HepG2 (cell line): ENCODE measurements around the gene KLF11. TPM values are rescaled to one million over a fixed set of nuclear protein-coding genes. Genes with fewer than 3 reads are reported as not detected.

Source experiments
- ATAC-seq: fragments of 200-7000 bp; cut with Tn5 transposase; 3 replicates; pipeline ENCODE4 v1.9.1; 2020; ENCODE audit warnings: mild to moderate bottlenecking, moderate library complexity
- BruUV-seq: library from RNA; stranded (reverse); fragments of 400-500 nt; replicated peaks from 2 replicates; lab custom pipeline; 2021; lab: Mats Ljungman, UMichigan
- CTCF ChIA-PET: fragments of 300-600 bp; formaldehyde crosslinking; extraction: SDS; loops from one replicate; lab custom pipeline; 2021; ENCODE audit warnings: low total read pairs, inconsistent platforms, low intra/inter-chr PET ratio; lab: Yijun Ruan, JAX
- POLR2A ChIA-PET: fragments of 350-600 bp; sonication (Branson Sonifier 250); formaldehyde crosslinking; loops from one replicate; lab custom pipeline; 2020; ENCODE audit warnings: antibody characterized with exemption, inconsistent platforms; lab: Yijun Ruan, JAX
- DNase-seq: peaks from one replicate; pipeline ENCODE4 v3.0.0-alpha.2; 2015; ENCODE audit warnings: low spot score
- FAIRE-seq: peaks from 3 replicates; lab custom pipeline; 2011; peaks lifted over from hg19 to GRCh38; lab: Jason Lieb, UNC
- H2AFZ ChIP-seq: one replicate; pipeline ENCODE4 v1.6.1; 2011; ENCODE audit warnings: low read length, inconsistent platforms
- H3K27ac ChIP-seq: fragments of 300-600 bp; 3 replicates; pipeline ENCODE4 v1.8.0; 2011; ENCODE audit warnings: mixed run types, mild to moderate bottlenecking, mixed read lengths, low read length, inconsistent platforms; ENCODE audit not compliant: insufficient read depth; ENCODE audit errors: extremely low read length
- H3K27me3 ChIP-seq, 2 experiments: fragments of 200-600 bp in 1 of 2; 2 replicates in 1 of 2; 3 replicates in 1 of 2; pipeline versions ENCODE4 v1.6.0 to v1.8.0; 2011; ENCODE audit warnings: low read length in 2 of 2, mild to moderate bottlenecking in 2 of 2, moderate library complexity in 2 of 2, inconsistent platforms in 1 of 2; ENCODE audit not compliant: insufficient read depth in 2 of 2, control insufficient read depth in 1 of 2
- H3K36me3 ChIP-seq, 2 experiments: fragments of 200-600 bp in 1 of 2; replicated peaks in 1 of 2; 2 replicates in 1 of 2; 3 replicates in 1 of 2; pipeline versions ENCODE4 v1.5.1 to v1.8.0; 2011; ENCODE audit warnings: low read length in 2 of 2, inconsistent platforms in 1 of 2; ENCODE audit not compliant: insufficient read depth in 2 of 2, control insufficient read depth in 1 of 2
- H3K4me1 ChIP-seq: 2 replicates; pipeline ENCODE4 v1.5.1; 2012; ENCODE audit warnings: low read length, inconsistent platforms; ENCODE audit not compliant: insufficient read depth
- H3K4me2 ChIP-seq: 2 replicates; pipeline ENCODE4 v1.6.0; 2011; ENCODE audit warnings: low read depth, low read length, inconsistent platforms
- H3K4me3 ChIP-seq, 3 experiments: fragments of 200-600 bp in 1 of 3; sonication (generic), shearing (Covaris generic) in 1 of 3; replicated peaks in 1 of 3; 2 replicates each; pipeline ENCODE4 v1.5.1; 2011 to 2016; ENCODE audit warnings: low read length in 3 of 3, inconsistent platforms in 2 of 3, low read depth in 2 of 3, mild to moderate bottlenecking in 2 of 3, control low read depth in 1 of 3, mixed read lengths in 1 of 3; ENCODE audit not compliant: insufficient read depth in 1 of 3
- H3K79me2 ChIP-seq: one replicate; pipeline ENCODE4 v1.6.1; 2011; ENCODE audit warnings: low read length, inconsistent platforms; ENCODE audit not compliant: insufficient read depth
- H3K9ac ChIP-seq: 2 replicates; pipeline ENCODE4 v1.6.0; 2011; ENCODE audit warnings: mild to moderate bottlenecking, low read depth, low read length, inconsistent platforms; ENCODE audit not compliant: insufficient read depth
- H3K9me3 ChIP-seq: 2 replicates; pipeline ENCODE4 v1.5.1; 2012; ENCODE audit warnings: mild to moderate bottlenecking, low read length
- H4K20me1 ChIP-seq: 2 replicates; pipeline ENCODE4 v1.6.0; 2011; ENCODE audit warnings: inconsistent platforms, mild to moderate bottlenecking, low read length, moderate library complexity; ENCODE audit not compliant: insufficient read depth
- DMAP1 ChIP-seq: IDR thresholded peaks from 2 replicates; pipeline ENCODE4 v1.6.1; 2016
- MAFK ChIP-seq, 2 experiments: IDR thresholded peaks in 1 of 2; conservative IDR thresholded peaks in 1 of 2; 2 replicates each; pipeline ENCODE4 v1.6.1; 2011; ENCODE audit warnings: improper control_type of control experiment in 2 of 2, low read length in 2 of 2
- ZNF18 ChIP-seq: sonication (generic); formaldehyde crosslinking; IDR thresholded peaks from 2 replicates; pipeline ENCODE4 v1.8.0; 2022; ENCODE audit warnings: mild to moderate bottlenecking, missing genetic modification reagents; ENCODE audit not compliant: insufficient replicate concordance
- ZNF382 ChIP-seq: sonication (generic); formaldehyde crosslinking; IDR thresholded peaks from 2 replicates; pipeline ENCODE4 v1.5.0; 2020; ENCODE audit warnings: missing genetic modification reagents, mild to moderate bottlenecking, borderline replicate concordance
- ZNF576 ChIP-seq: sonication (generic); formaldehyde crosslinking; IDR thresholded peaks from 2 replicates; pipeline ENCODE4 v1.4.0; 2020; ENCODE audit warnings: mild to moderate bottlenecking, missing genetic modification reagents
- WGBS: methylation state at CpG from one replicate; pipeline ENCODE4 v1.1.6; 2017; ENCODE audit warnings: low lambda C conversion rate; 5-methylcytosine and 5-hydroxymethylcytosine counted together
- in situ Hi-C: cut with HindIII; loops from 2 replicates; pipeline ENCODE4 v1.10.0; 2017; ENCODE audit warnings: low pct_unique_long_range_greater_than_20kb; ENCODE audit not compliant: extremely low pct_ligation_motif_present
- intact Hi-C: fragments of 100-400 bp; cut with micrococcal nuclease; formaldehyde crosslinking; loops from one replicate; pipeline ENCODE4 v1.10.0; 2022; ENCODE audit not compliant: unreplicated experiment
- polyA plus RNA-seq, 8 experiments: library from polyadenylated mRNA; depleted of rRNA in 3 of 8; stranded (reverse) in 7 of 8; unstranded in 1 of 8; fragments of >200 nt; fragmentation: Illumina TruSeq in 4 of 8; extraction: Trizol in 4 of 8; gene quantifications; 2 replicates each; pipeline versions ENCODE4 v1.2.1 to v1.2.3, GENCODE V29; 2011 to 2016; ENCODE audit warnings: low read depth in 4 of 8, missing spikeins in 1 of 8, mixed read lengths in 1 of 8; ENCODE audit not compliant: insufficient read depth in 1 of 8
- total RNA-seq, 5 experiments: library from RNA; depleted of rRNA; stranded (reverse); fragments of >200 nt; fragmentation: Illumina TruSeq; extraction: Trizol; gene quantifications; 2 replicates each; pipeline ENCODE4 v1.2.3, GENCODE V29; 2016; ENCODE audit warnings: low read depth in 1 of 5

The KLF11 gene
- total and polyA plus RNA-seq, 2 of the 13 experiments (the other 11 are each of a cell fraction or from before 2014, with no cell fraction given), result 2.5 to 11.8 TPM

- H3K4me2 ChIP-seq, result no peak overlapping the region
- ChIA-PET POLR2A (no interaction called here), CTCF (no interaction called here)
- 61% methylated on average over 5 of the region's 5 CpGs for WGBS
- BruUV-seq, result no TSS peak
- no peak for ATAC-seq
- H3K4me3 ChIP-seq, result no peak overlapping the region
- intact Hi-C loops, result no loop called here
- in situ Hi-C loops, result loop anchor here (5.0 kb wide), 1 partner anchor 40 kb away; no protein-coding TSS in a partner anchor
- H3K36me3 ChIP-seq, result no peaks in the 10 kb centered on the region
- FAIRE-seq, result no peak
- H4K20me1 ChIP-seq, result no peaks in the 10 kb centered on the region
- peaks cover 21% of the 10 kb centered on the region for H3K4me1 ChIP-seq
- H2AFZ ChIP-seq, result no peak overlapping the region
- H3K9me3 ChIP-seq, result no peaks in the 10 kb centered on the region
- no peak overlapping the region for H3K27ac ChIP-seq
- H3K9ac ChIP-seq, result no peak overlapping the region
- peaks cover 13 to 76% of the 10 kb centered on the region in 2 experiments; a peak in 4 of 5 replicates for H3K27me3 ChIP-seq
- no peaks in the 10 kb centered on the region for H3K79me2 ChIP-seq
- TF ChIP-seq MAFK (conservative IDR thresholded peaks at IDR 0.05 in 1 of 2, IDR thresholded peaks at IDR 0.05 in 1 of 2; ENCODE audit: low read length in 2 of 2), result peak; percentile 2 to 10; a peak in 1 of 4 replicates
- no peak for TF ChIP-seq DMAP1 (CRISPR knock-in tag)
- DNase-seq, result no peak
Measured at GRCh38 chr2:10076988-10077527, 33.7 kb downstream of the KLF11 start.

- no peak for FAIRE-seq
- CTCF ChIA-PET, result no interaction called here
- Histone ChIP-seq H3K36me3 (no peaks in the 10 kb centered on the region), H3K79me2 (no peaks in the 10 kb centered on the region), H3K27ac (no peak overlapping the region), H2AFZ (no peak overlapping the region), H3K27me3 (peaks cover 13 to 73% of the 10 kb centered on the region in 2 experiments; a peak in 4 of 5 replicates), H3K4me3 (no peak overlapping the region)
- POLR2A ChIA-PET, result no interaction called here
- TF ChIP-seq ZNF382 (CRISPR knock-in tag) (no peak), ZNF18 (CRISPR knock-in tag) (peak; percentile 31), ZNF576 (CRISPR knock-in tag) (0 out of 2 replicates have a peak, but pooled peaks have one; percentile 11)
- TF ChIP-seq, all 625 proteins: peak for 2
- ATAC-seq, result no peak
- Histone ChIP-seq H3K4me1 (peaks cover 12% of the 10 kb centered on the region), H3K4me2 (no peak overlapping the region), H4K20me1 (no peaks in the 10 kb centered on the region), H3K9me3 (no peaks in the 10 kb centered on the region), H3K9ac (no peak overlapping the region)
- 42% methylated on average over 7 of the region's 7 CpGs for WGBS
- in situ Hi-C loops, result loop anchor here (5.0 kb wide), 1 partner anchor 39 kb away; no protein-coding TSS in a partner anchor
- intact Hi-C loops, result no loop called here
- BruUV-seq, result no TSS peak
- no peak for DNase-seq
Measured at GRCh38 chr2:10078001-10078400, 34.7 kb downstream of the KLF11 start.
